Bronchial epithelial cell (primary cell): ENCODE results near the gene SHANK2. TPM values are rescaled to one million over a fixed set of nuclear protein-coding genes. Genes with fewer than 3 reads are reported as not detected.

Experiments used
- DNase-seq: peaks from one replicate; pipeline ENCODE4 v3.0.0-alpha.2; 2010; ENCODE audit warnings: low read depth
- FAIRE-seq: peaks from 2 replicates; lab custom pipeline; 2011; peaks lifted over from hg19 to GRCh38; lab: Jason Lieb, UNC
- H3K27me3 ChIP-seq: 2 replicates; pipeline ENCODE4 v1.5.1; 2011; ENCODE audit warnings: low read length; ENCODE audit not compliant: control insufficient read depth, insufficient read depth
- H3K36me3 ChIP-seq: 2 replicates; pipeline ENCODE4 v1.5.1; 2011; ENCODE audit warnings: low read length; ENCODE audit not compliant: control insufficient read depth, insufficient read depth
- H3K4me3 ChIP-seq: 2 replicates; pipeline ENCODE4 v1.5.1; 2011; ENCODE audit warnings: mild to moderate bottlenecking, low read depth, low read length, control low read depth
- total RNA-seq: library from RNA; depleted of rRNA; stranded (reverse); fragments of >200 nt; gene quantifications from 2 replicates; pipeline ENCODE4 v1.2.1, GENCODE V29; 2014
- TF ChIP-seq, protein P1 (sequence below): IDR thresholded peaks from 2 replicates; pipeline ENCODE4 v1.5.1; 2011; ENCODE audit warnings: mild to moderate bottlenecking, moderate library complexity, low read length, control low read depth, inconsistent platforms; ENCODE audit not compliant: insufficient read depth, severe bottlenecking

The SHANK2 gene
- 6.6 and 8.1 TPM in 2 replicates for total RNA-seq

DNA sequence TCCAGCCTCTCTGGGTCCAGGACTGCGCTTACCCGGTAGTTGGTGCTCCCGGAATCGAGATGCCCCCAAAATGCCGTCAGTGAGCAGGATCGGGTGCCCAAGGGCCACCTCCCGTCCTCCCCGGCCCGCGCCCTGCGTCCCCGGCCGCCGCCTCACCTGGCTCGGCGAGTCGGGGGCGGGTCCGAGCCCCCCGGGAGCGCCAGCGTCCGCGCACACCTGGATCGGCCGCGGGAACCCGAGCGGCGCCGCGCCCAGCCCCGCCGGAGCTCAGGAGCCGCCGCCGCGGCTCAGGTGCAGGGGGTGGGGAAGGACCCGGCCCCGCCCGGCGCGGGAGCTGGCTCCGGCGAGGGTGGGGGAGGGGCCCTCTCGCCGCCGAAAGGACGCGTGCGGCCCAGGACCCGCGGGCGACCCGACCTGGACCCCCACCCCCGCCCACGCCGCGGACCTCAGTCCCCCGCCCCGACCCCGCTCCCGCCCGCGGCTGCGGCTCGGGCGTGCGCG, at the start of gene SHANK2:
TSS of gene SHANK2 (minus strand) at position 309 of the 501 bp plus-strand sequence. CDS start 105,251 bp downstream, outside the sequence.
- no peaks in the 10 kb centered on the region for H3K27me3 ChIP-seq
- TF ChIP-seq, protein P1, sequence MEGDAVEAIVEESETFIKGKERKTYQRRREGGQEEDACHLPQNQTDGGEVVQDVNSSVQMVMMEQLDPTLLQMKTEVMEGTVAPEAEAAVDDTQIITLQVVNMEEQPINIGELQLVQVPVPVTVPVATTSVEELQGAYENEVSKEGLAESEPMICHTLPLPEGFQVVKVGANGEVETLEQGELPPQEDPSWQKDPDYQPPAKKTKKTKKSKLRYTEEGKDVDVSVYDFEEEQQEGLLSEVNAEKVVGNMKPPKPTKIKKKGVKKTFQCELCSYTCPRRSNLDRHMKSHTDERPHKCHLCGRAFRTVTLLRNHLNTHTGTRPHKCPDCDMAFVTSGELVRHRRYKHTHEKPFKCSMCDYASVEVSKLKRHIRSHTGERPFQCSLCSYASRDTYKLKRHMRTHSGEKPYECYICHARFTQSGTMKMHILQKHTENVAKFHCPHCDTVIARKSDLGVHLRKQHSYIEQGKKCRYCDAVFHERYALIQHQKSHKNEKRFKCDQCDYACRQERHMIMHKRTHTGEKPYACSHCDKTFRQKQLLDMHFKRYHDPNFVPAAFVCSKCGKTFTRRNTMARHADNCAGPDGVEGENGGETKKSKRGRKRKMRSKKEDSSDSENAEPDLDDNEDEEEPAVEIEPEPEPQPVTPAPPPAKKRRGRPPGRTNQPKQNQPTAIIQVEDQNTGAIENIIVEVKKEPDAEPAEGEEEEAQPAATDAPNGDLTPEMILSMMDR: no peak
- DNase-seq: no peak
- no peak for FAIRE-seq
- H3K4me3 ChIP-seq: peak within 1 kb of the TSS; percentile 85
- H3K36me3 ChIP-seq: no peaks in the 10 kb centered on the region

DNA sequence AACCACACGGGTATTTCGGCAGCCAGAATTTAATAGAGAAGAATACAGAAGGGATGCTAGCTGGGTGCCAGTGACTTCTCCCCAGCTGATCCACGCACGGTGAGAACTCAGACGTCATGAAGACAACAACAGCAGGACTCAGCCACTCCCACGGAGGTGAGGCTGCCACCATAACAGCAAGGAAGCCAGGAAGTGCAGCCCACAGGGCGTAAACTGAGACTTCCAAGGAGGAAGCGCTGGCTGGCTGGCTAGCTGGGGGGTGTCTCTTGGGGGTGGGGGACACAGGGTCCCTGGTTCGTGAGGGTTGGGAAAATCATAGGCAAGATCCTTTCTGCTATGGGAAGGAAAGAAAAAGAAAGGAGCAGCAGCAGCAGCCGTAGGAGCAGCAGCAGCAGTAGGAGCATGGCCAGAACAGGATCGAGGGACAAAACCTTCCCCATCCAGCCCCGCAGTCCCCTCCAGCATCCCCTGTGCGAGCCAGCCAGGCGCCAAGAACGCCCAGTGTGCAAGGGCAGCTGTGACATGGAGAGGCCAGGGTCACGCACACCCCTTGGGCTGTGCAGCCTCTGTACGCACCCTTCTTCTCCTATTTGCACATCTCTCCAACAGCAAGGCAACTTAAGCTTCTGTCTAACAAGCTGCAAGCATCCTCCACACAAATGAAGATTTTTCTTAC, 49.6 kb upstream of the SHANK2 start:
- Histone ChIP-seq H3K4me3 (no peak overlapping the region), H3K36me3 (no peaks in the 10 kb centered on the region), H3K27me3 (no peaks in the 10 kb centered on the region)
- TF ChIP-seq, protein P1: no peak
- FAIRE-seq (no peak), DNase-seq (no peak)

DNA sequence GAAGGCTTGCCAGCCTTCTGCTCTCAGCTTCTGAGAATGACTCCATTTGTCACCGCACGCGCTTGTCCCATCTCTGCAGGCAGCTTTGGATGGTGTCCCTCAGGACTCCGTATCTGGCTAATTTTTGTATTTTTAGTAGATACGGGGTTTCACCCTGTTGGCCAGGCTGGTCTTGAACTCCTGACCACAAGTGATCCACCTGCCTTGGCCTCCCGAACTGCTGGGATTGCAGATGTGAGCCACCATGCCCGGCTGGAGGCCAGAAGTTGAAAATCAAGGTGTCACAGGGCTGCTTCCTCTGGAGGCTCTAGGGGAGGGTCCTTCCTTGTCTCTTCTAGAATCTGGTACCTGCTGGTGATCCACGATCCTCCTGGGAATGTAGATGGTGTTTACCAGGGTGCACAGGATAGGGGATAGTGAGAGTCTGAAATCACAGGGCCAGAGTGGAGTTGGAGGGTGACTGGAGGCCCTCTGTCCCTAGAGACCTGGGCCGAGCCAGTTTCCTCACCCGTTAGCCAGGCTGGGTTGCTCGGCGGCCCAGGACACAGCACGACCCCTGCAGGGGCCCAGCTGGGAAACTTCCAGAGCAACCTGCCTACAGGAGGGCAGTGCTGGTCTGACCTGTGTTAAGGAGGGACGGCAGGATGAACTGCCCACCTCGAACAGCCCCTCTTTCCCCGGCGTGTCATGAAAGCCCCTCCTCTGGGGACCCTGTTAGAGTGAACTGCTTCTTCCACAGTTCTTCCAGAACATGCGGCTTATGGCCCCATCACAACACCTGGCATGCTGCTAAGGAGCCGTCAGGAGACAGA, 48.9 kb upstream of the SHANK2 start:
- Histone ChIP-seq H3K36me3 (no peaks in the 10 kb centered on the region), H3K4me3 (no peak overlapping the region), H3K27me3 (no peaks in the 10 kb centered on the region)
- no peak for DNase-seq
- TF ChIP-seq, protein P1: no peak
- no peak for FAIRE-seq

DNA sequence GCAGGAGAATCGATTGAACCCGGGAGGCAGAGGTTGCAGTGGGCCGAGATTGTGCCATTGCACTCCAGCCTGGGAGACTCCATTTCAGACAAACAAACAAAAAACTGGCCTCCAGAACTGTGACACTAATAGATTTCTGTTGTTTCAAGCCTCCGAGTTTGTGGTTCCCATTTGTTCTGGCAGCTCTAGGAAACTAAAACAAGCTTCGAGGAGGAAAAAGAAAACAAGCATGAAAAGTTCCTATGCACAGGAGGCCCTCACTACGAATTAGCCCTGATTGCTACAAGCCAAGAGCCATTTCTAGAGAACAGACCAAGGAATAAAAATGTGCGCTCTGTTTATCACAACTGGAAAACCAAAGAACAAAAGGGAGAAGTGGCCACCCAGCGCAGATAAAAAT, 47.8 kb upstream of the SHANK2 start:
- H3K36me3 ChIP-seq: no peaks in the 10 kb centered on the region
- no peak overlapping the region for H3K4me3 ChIP-seq
- FAIRE-seq (no peak), DNase-seq (no peak)
- H3K27me3 ChIP-seq: no peaks in the 10 kb centered on the region
- TF ChIP-seq, protein P1: no peak

DNA sequence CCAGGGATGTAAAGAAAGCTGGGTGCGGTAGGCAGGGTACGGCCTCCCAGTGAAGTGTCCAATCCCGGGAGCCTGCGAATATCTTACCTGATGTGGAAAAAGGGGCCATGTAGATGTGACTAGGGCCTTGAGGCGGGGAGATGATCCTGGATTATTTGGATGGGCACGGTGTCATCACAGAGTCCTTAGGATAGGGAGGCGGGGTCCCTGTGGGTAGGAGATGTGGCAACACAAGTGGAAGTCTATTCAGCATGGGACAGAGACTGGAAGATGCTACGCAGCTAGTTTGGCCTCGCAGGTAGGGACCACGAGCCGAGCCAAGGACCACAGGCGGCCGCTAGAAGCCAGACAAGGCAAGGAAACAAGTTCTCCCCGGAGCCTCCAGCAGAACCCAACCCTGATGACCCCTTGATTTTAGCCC, 46.4 kb upstream of the SHANK2 start:
- H3K4me3 ChIP-seq: no peak overlapping the region

More for the DNA sequence above, 46.4 kb upstream of the SHANK2 start:
- TF ChIP-seq, protein P1: no peak
- H3K27me3 ChIP-seq: no peaks in the 10 kb centered on the region
- FAIRE-seq (no peak), DNase-seq (no peak)
- H3K36me3 ChIP-seq: no peaks in the 10 kb centered on the region
